ENCODE data around the gene JAG1.

GRCh38 chr20:10670501-10671220 is 3.1 kb downstream of the JAG1 start:
- TF ChIP-seq, protein P1, sequence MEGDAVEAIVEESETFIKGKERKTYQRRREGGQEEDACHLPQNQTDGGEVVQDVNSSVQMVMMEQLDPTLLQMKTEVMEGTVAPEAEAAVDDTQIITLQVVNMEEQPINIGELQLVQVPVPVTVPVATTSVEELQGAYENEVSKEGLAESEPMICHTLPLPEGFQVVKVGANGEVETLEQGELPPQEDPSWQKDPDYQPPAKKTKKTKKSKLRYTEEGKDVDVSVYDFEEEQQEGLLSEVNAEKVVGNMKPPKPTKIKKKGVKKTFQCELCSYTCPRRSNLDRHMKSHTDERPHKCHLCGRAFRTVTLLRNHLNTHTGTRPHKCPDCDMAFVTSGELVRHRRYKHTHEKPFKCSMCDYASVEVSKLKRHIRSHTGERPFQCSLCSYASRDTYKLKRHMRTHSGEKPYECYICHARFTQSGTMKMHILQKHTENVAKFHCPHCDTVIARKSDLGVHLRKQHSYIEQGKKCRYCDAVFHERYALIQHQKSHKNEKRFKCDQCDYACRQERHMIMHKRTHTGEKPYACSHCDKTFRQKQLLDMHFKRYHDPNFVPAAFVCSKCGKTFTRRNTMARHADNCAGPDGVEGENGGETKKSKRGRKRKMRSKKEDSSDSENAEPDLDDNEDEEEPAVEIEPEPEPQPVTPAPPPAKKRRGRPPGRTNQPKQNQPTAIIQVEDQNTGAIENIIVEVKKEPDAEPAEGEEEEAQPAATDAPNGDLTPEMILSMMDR (IDR thresholded peaks at IDR 0.05; ENCODE audit: insufficient read depth, low read length, poor library complexity, severe bottlenecking) = no peak
- TF ChIP-seq EZH2phosphoT487 (conservative IDR thresholded peaks at IDR 0.05; ENCODE audit: low read length) = no peak

Data from SU-DHL-6 (cell line).